BE2C (cell line): Measurements from ENCODE around the gene TMEM80.

Experiments used
- DNase-seq: peaks from one replicate; pipeline ENCODE4 v3.0.0-alpha.2; 2020
- H3K27me3 ChIP-seq: fragments of 250-450 bp; sonication (Bioruptor Pico); 2 replicates; pipeline ENCODE4 v1.5.1; 2020; ENCODE audit warnings: mild to moderate bottlenecking
- H3K36me3 ChIP-seq: fragments of 250-450 bp; sonication (Bioruptor Pico); 2 replicates; pipeline ENCODE4 v1.5.1; 2020; ENCODE audit warnings: mild to moderate bottlenecking
- H3K4me1 ChIP-seq: fragments of 250-450 bp; sonication (Bioruptor Pico); 2 replicates; pipeline ENCODE4 v1.5.1; 2020
- H3K4me3 ChIP-seq: 2 replicates; pipeline ENCODE4 v1.5.1; 2011; ENCODE audit warnings: low read depth, low read length
- H3K9me3 ChIP-seq: fragments of 250-450 bp; sonication (Bioruptor Pico); 2 replicates; pipeline ENCODE4 v1.5.1; 2020
- TF ChIP-seq, protein P1 (sequence below): IDR thresholded peaks from 2 replicates; pipeline ENCODE4 v1.5.1; 2012; ENCODE audit warnings: mild to moderate bottlenecking, low read depth, low read length

The TMEM80 gene

DNA sequence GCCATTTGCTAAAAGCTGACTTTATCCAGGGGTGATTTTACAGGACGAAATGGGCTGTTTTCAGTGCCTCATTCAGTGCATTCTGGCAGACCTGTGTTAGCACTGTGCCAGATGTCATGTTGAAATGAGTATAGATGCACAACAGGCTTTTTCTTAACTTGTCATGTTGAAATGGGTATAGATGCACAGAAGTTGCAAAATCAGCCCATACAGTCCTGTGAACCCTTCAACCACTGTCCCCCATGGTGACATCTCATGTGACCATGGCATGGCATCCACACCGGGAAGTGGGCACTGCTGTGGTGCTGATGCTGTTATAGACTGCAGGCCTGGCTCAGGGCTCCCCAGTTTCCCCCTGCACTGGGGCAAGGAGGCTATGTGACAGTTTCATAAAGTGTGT is 54.1 kb downstream of the TMEM80 start:
- H3K4me1 ChIP-seq, result no peaks in the 10 kb centered on the region
- no peaks in the 10 kb centered on the region for H3K27me3 ChIP-seq
- no peaks in the 10 kb centered on the region for H3K9me3 ChIP-seq
- TF ChIP-seq, protein P1, sequence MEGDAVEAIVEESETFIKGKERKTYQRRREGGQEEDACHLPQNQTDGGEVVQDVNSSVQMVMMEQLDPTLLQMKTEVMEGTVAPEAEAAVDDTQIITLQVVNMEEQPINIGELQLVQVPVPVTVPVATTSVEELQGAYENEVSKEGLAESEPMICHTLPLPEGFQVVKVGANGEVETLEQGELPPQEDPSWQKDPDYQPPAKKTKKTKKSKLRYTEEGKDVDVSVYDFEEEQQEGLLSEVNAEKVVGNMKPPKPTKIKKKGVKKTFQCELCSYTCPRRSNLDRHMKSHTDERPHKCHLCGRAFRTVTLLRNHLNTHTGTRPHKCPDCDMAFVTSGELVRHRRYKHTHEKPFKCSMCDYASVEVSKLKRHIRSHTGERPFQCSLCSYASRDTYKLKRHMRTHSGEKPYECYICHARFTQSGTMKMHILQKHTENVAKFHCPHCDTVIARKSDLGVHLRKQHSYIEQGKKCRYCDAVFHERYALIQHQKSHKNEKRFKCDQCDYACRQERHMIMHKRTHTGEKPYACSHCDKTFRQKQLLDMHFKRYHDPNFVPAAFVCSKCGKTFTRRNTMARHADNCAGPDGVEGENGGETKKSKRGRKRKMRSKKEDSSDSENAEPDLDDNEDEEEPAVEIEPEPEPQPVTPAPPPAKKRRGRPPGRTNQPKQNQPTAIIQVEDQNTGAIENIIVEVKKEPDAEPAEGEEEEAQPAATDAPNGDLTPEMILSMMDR, result no peak
- no peak for DNase-seq
- no peak overlapping the region for H3K4me3 ChIP-seq
- H3K36me3 ChIP-seq, result no peaks in the 10 kb centered on the region; the same call in 1 of the 2 replicates
